Endothelial cell (in vitro differentiated cells): Measurements from ENCODE around the gene CD83. TPM values are rescaled to one million over a fixed set of nuclear protein-coding genes. Genes with fewer than 3 reads are reported as not detected.

Source experiments
- DNase-seq: peaks from one replicate; pipeline ENCODE4 v3.0.0; 2021; ENCODE audit warnings: low spot score
- H3K27ac Mint-ChIP-seq: one replicate; pipeline ENCODE4 v1.8.0; 2021; ENCODE audit warnings: mixed read lengths, inconsistent platforms; ENCODE audit not compliant: unreplicated experiment
- H3K27me3 Mint-ChIP-seq: one replicate; pipeline ENCODE4 v1.8.0; 2021; ENCODE audit warnings: mild to moderate bottlenecking, moderate library complexity, mixed read lengths, inconsistent platforms; ENCODE audit not compliant: unreplicated experiment
- H3K36me3 Mint-ChIP-seq: one replicate; pipeline ENCODE4 v1.8.0; 2021; ENCODE audit warnings: mild to moderate bottlenecking, low read depth, mixed read lengths, inconsistent platforms; ENCODE audit not compliant: unreplicated experiment
- H3K4me1 Mint-ChIP-seq: one replicate; pipeline ENCODE4 v1.8.0; 2021; ENCODE audit warnings: mild to moderate bottlenecking, mixed read lengths, inconsistent platforms; ENCODE audit not compliant: unreplicated experiment
- H3K4me3 Mint-ChIP-seq: one replicate; pipeline ENCODE4 v1.8.0; 2021; ENCODE audit warnings: mild to moderate bottlenecking, mixed read lengths, inconsistent platforms; ENCODE audit not compliant: unreplicated experiment
- H3K9me3 Mint-ChIP-seq: one replicate; pipeline ENCODE4 v1.8.0; 2021; ENCODE audit warnings: mixed read lengths, inconsistent platforms; ENCODE audit not compliant: unreplicated experiment
- CTCF ChIP-seq: fragments of 200-600 bp; sonication (generic); IDR thresholded peaks from one replicate; pipeline ENCODE4 v1.5.0; 2021; ENCODE audit warnings: antibody characterized with exemption; ENCODE audit not compliant: unreplicated experiment
- total RNA-seq: library from RNA; stranded (reverse); fragmentation: NEBNext Ultra II Directional; extraction: Animal tissue kit (Norgen Biotek cat#: 25700); gene quantifications from one replicate; pipeline ENCODE4 v1.2.1, GENCODE V29; 2021; ENCODE audit not compliant: unreplicated experiment

The CD83 gene
- total RNA-seq, 1 donor from 2014 or later: 4.3 TPM

- TF ChIP-seq CTCF: no peak
- Mint-ChIP-seq H3K27me3 (peaks cover 5% of the 10 kb centered on the region), H3K4me3 (no peak overlapping the region), H3K27ac (no peak overlapping the region), H3K4me1 (peaks cover 9% of the 10 kb centered on the region), H3K9me3 (no peaks in the 10 kb centered on the region), H3K36me3 (no peaks in the 10 kb centered on the region)
- no peak for DNase-seq
Measured at GRCh38 chr6:14159090-14159489, 41.5 kb downstream of the CD83 start.

- Mint-ChIP-seq H3K27me3 (peaks cover 2% of the 10 kb centered on the region), H3K4me1 (peaks cover 2% of the 10 kb centered on the region), H3K36me3 (no peaks in the 10 kb centered on the region), H3K4me3 (no peak overlapping the region), H3K9me3 (no peaks in the 10 kb centered on the region), H3K27ac (no peak overlapping the region)
- no peak for TF ChIP-seq CTCF
- DNase-seq: no peak
Measured at GRCh38 chr6:14162826-14163225, 45.3 kb downstream of the CD83 start.

- Mint-ChIP-seq H3K27ac (no peak overlapping the region), H3K4me1 (peaks cover 2% of the 10 kb centered on the region), H3K9me3 (no peaks in the 10 kb centered on the region), H3K4me3 (no peak overlapping the region), H3K36me3 (no peaks in the 10 kb centered on the region), H3K27me3 (no peaks in the 10 kb centered on the region)
- no peak for TF ChIP-seq CTCF
- DNase-seq: no peak
Measured at GRCh38 chr6:14165091-14165490, 47.5 kb downstream of the CD83 start.

- DNase-seq: no peak
- Mint-ChIP-seq H3K27me3 (no peaks in the 10 kb centered on the region), H3K36me3 (no peaks in the 10 kb centered on the region), H3K27ac (no peak overlapping the region), H3K9me3 (no peaks in the 10 kb centered on the region), H3K4me3 (no peak overlapping the region), H3K4me1 (no peaks in the 10 kb centered on the region)
- TF ChIP-seq CTCF: no peak
Measured at GRCh38 chr6:14166839-14167238, 49.3 kb downstream of the CD83 start.

- no peak for DNase-seq
- Mint-ChIP-seq H3K27me3 (no peaks in the 10 kb centered on the region), H3K4me1 (no peaks in the 10 kb centered on the region), H3K36me3 (no peaks in the 10 kb centered on the region), H3K27ac (no peak overlapping the region), H3K4me3 (no peak overlapping the region), H3K9me3 (no peaks in the 10 kb centered on the region)
- TF ChIP-seq CTCF: no peak
Measured at GRCh38 chr6:14170128-14170527, 52.6 kb downstream of the CD83 start.
